Vagina (tissue), 2 donors: ENCODE results near the gene IRF2.

ENCODE experiments used
- CTCF ChIP-seq, 3 experiments: fragments of 450-650 bp in 2 of 3; fragments of 200-600 bp in 1 of 3; sonication (generic) in 1 of 3; IDR thresholded peaks; one replicate each; pipeline ENCODE4 v1.5.1; 2017 to 2019; ENCODE audit warnings: antibody characterized with exemption in 3 of 3, mild to moderate bottlenecking in 2 of 3, moderate library complexity in 2 of 3
- POLR2A ChIP-seq, 2 donors: fragments of 450-650 bp; IDR thresholded peaks; one replicate each; pipeline ENCODE4 v1.6.1; 2017; ENCODE audit warnings: antibody characterized with exemption in 2 of 2, mild to moderate bottlenecking in 2 of 2, moderate library complexity in 2 of 2
- POLR2AphosphoS5 ChIP-seq, 2 donors: sonication (generic); formaldehyde crosslinking; IDR thresholded peaks; one replicate each; pipeline ENCODE4 v1.9.0; 2017; ENCODE audit warnings: antibody characterized with exemption in 2 of 2, mild to moderate bottlenecking in 2 of 2, low read depth in 1 of 2; ENCODE audit not compliant: insufficient read depth in 1 of 2

GRCh38 chr4:184440595-184441358, 33.6 kb downstream of the IRF2 start:
- no peak for TF ChIP-seq CTCF (IDR thresholded peaks at IDR 0.05)
- no peak for TF ChIP-seq POLR2A (IDR thresholded peaks at IDR 0.05)
- TF ChIP-seq POLR2AphosphoS5 (IDR thresholded peaks at IDR 0.05; ENCODE audit: insufficient read depth in 1 of 2, low read depth in 1 of 2), result no peak
